OCI-LY7 (cell line): ENCODE measurements around the gene MCM9. TPM values are rescaled to one million over a fixed set of nuclear protein-coding genes. Genes with fewer than 3 reads are reported as not detected.

Source experiments
- BruUV-seq: library from RNA; stranded (reverse); fragments of 400-500 nt; replicated peaks from 2 replicates; lab custom pipeline; 2021; lab: Mats Ljungman, UMichigan
- CTCF ChIA-PET: fragments of 300-600 bp; sonication (Branson Sonifier 250); formaldehyde crosslinking; loops from one replicate; lab custom pipeline; 2022; ENCODE audit warnings: antibody characterized with exemption; ENCODE audit not compliant: unreplicated experiment; lab: Charles Lee
- POLR2A ChIA-PET: fragments of 300-600 bp; sonication (Branson Sonifier 250); formaldehyde crosslinking; loops from one replicate; lab custom pipeline; 2022; ENCODE audit warnings: antibody characterized with exemption; lab: Charles Lee
- DNase-seq: peaks from one replicate; pipeline ENCODE4 v3.0.0-alpha.2; 2015; ENCODE audit warnings: low spot score
- H2AFZ ChIP-seq: fragments of 200-600 bp; sonication (generic), shearing (Covaris generic); 2 replicates; pipeline ENCODE4 v1.6.1; 2014; ENCODE audit warnings: mild to moderate bottlenecking, antibody characterized with exemption, low read length, moderate library complexity
- H3K27ac ChIP-seq: fragments of 200-600 bp; sonication (generic); 2 replicates; pipeline ENCODE4 v1.5.1; 2014; ENCODE audit warnings: mixed run types, low read depth, mild to moderate bottlenecking, moderate library complexity, low read length, inconsistent platforms; ENCODE audit not compliant: poor library complexity, severe bottlenecking
- H3K36me3 ChIP-seq: fragments of 200-600 bp; sonication (generic); 2 replicates; pipeline ENCODE4 v1.6.1; 2014; ENCODE audit warnings: mild to moderate bottlenecking, antibody characterized with exemption, low read length, moderate library complexity, mixed read lengths; ENCODE audit not compliant: insufficient read depth
- H3K4me1 ChIP-seq: fragments of 200-600 bp; sonication (generic); 2 replicates; pipeline ENCODE4 v1.5.1; 2014; ENCODE audit warnings: mild to moderate bottlenecking, low read length; ENCODE audit not compliant: insufficient read depth, poor library complexity, severe bottlenecking
- H3K4me2 ChIP-seq: fragments of 200-600 bp; sonication (generic); 2 replicates; pipeline ENCODE4 v1.6.1; 2014; ENCODE audit warnings: mild to moderate bottlenecking, low read length
- H3K4me3 ChIP-seq: fragments of 200-600 bp; sonication (generic); 2 replicates; pipeline ENCODE4 v1.5.1; 2014; ENCODE audit warnings: mild to moderate bottlenecking, low read depth, low read length; ENCODE audit not compliant: poor library complexity, severe bottlenecking
- H3K79me2 ChIP-seq: fragments of 200-600 bp; sonication (generic); 2 replicates; pipeline ENCODE4 v1.6.1; 2016; ENCODE audit warnings: low read depth, mild to moderate bottlenecking, low read length, moderate library complexity, mixed read lengths; ENCODE audit not compliant: insufficient read depth
- H3K9me2 ChIP-seq: fragments of 200-600 bp; sonication (generic); 2 replicates; pipeline ENCODE4 v1.6.1; 2016; ENCODE audit warnings: mild to moderate bottlenecking, low read length, mixed read lengths; ENCODE audit not compliant: insufficient read depth
- H3K9me3 ChIP-seq: fragments of 200-600 bp; sonication (generic); 2 replicates; pipeline ENCODE4 v1.6.1; 2014; ENCODE audit warnings: mild to moderate bottlenecking, mixed run types, low read length, mixed read lengths
- H4K20me1 ChIP-seq: fragments of 200-600 bp; sonication (generic); 2 replicates; pipeline ENCODE4 v1.6.1; 2014; ENCODE audit warnings: mild to moderate bottlenecking, antibody characterized with exemption, low read length, moderate library complexity, mixed read lengths; ENCODE audit not compliant: insufficient read depth
- EZH2phosphoT487 ChIP-seq: fragments of 200-600 bp; sonication (generic); IDR thresholded peaks from 2 replicates; pipeline ENCODE4 v1.6.1; 2018; ENCODE audit warnings: low read depth, borderline replicate concordance, mild to moderate bottlenecking, mixed run types, antibody characterized with exemption, low read length, moderate library complexity, mixed read lengths
- intact Hi-C: fragments of 100-400 bp; cut with micrococcal nuclease; formaldehyde crosslinking; loops from one replicate; pipeline ENCODE4 v1.10.0; 2022; ENCODE audit not compliant: unreplicated experiment
- total RNA-seq, 2 experiments: library from RNA; depleted of rRNA in 1 of 2; stranded (reverse); fragments of >200 nt in 1 of 2; shearing (Covaris generic) in 1 of 2; gene quantifications; 2 replicates each; pipeline ENCODE4 v1.2.3, GENCODE V29; 2014 to 2022
- TF ChIP-seq, protein P1 (sequence below): fragments of 200-600 bp; sonication (generic); conservative IDR thresholded peaks from 2 replicates; pipeline ENCODE4 v1.5.1; 2014; ENCODE audit warnings: mild to moderate bottlenecking, antibody characterized with exemption, low read length, moderate library complexity, mixed read lengths

Gene MCM9
- total RNA-seq, 2 experiments from 2014 or later = 17.4 to 18.8 TPM

DNA sequence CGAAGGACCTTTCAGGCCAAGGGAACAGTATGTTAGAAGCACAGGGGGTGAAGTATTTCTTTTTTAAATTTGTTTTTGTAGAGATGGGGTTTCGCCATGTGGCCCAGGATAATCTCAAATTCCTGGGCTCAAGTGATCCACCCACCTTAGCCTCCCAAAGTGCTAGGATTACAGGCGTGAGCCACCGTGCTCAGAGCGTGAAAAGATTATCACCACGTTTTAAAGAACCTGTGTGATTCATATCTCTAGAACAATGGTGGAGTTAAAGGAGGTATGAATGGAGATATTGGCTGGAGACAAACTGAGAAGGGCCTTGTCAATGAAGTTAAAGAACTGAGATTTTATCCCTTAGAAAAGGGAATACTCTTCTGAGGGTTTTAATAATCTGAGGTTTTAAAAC lies 31.3 kb downstream of the MCM9 start:
- ChIA-PET CTCF (no interaction called here), POLR2A (interaction anchor here (1.0 kb wide), 1 partner anchor 10 kb away, joined by 3 read pairs; no protein-coding TSS in a partner anchor)
- Histone ChIP-seq H3K79me2 (peaks cover 56% of the 10 kb centered on the region), H3K27ac (no peak overlapping the region), H3K4me2 (no peak overlapping the region), H3K4me3 (no peak overlapping the region), H3K4me1 (peaks cover 20% of the 10 kb centered on the region), H2AFZ (no peak overlapping the region), H3K36me3 (peaks cover 100% of the 10 kb centered on the region), H4K20me1 (peaks cover 19% of the 10 kb centered on the region; the same call in 1 of the 2 replicates), H3K9me2 (no peaks in the 10 kb centered on the region), H3K9me3 (no peaks in the 10 kb centered on the region)
- TF ChIP-seq, protein P1, sequence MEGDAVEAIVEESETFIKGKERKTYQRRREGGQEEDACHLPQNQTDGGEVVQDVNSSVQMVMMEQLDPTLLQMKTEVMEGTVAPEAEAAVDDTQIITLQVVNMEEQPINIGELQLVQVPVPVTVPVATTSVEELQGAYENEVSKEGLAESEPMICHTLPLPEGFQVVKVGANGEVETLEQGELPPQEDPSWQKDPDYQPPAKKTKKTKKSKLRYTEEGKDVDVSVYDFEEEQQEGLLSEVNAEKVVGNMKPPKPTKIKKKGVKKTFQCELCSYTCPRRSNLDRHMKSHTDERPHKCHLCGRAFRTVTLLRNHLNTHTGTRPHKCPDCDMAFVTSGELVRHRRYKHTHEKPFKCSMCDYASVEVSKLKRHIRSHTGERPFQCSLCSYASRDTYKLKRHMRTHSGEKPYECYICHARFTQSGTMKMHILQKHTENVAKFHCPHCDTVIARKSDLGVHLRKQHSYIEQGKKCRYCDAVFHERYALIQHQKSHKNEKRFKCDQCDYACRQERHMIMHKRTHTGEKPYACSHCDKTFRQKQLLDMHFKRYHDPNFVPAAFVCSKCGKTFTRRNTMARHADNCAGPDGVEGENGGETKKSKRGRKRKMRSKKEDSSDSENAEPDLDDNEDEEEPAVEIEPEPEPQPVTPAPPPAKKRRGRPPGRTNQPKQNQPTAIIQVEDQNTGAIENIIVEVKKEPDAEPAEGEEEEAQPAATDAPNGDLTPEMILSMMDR = no peak
- TF ChIP-seq EZH2phosphoT487 = no peak
- intact Hi-C loops = no loop called here
- no TSS peak for BruUV-seq
- no peak for DNase-seq

DNA sequence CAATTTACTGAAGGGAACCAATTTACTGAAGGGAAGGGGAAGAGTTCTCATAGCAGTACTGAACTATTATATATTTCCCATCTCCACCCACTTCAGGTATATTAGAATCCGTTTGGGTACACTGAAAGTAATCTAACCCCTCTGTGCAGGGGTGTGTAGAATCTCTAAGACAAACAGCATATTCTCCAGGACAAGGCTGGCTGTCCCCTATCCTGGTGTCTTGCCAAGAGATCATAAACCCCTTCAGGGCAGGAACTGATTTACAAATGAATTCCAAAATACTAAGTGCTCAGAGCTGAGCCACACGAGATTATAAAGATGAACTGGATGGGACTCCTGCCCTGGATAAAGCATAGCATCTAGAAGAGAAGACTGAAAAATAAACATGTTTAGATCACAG lies 31.8 kb downstream of the MCM9 start:
- ChIA-PET CTCF (no interaction called here), POLR2A (no interaction called here)
- Histone ChIP-seq H3K4me1 (peaks cover 22% of the 10 kb centered on the region), H2AFZ (no peak overlapping the region), H3K79me2 (peaks cover 60% of the 10 kb centered on the region), H3K4me3 (no peak overlapping the region), H3K9me3 (no peaks in the 10 kb centered on the region), H3K9me2 (no peaks in the 10 kb centered on the region), H3K4me2 (no peak overlapping the region), H4K20me1 (peaks cover 19% of the 10 kb centered on the region; the same call in 1 of the 2 replicates), H3K36me3 (peaks cover 99% of the 10 kb centered on the region), H3K27ac (no peak overlapping the region)
- intact Hi-C loops = no loop called here
- BruUV-seq = no TSS peak
- DNase-seq = no peak
- no peak for TF ChIP-seq EZH2phosphoT487
- TF ChIP-seq, protein P1 = no peak

DNA sequence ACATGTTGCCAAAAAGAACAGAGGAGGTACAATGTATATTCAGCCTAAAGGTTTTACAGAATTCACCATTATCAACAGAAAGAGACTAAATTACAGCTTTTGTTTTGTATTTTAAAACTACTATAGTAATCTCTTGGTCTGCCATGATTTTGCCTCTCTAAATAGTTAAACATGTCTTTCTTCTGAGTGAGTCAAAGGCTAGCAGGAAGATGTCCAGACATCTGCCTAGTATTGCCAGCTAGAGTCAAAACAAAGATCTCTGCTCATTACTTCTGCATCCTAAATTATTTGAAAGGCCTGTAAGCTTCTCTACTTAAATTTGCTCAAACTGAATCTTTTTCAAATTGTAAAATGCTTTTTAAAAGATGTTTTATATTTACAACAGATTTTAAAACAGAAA lies 32.2 kb downstream of the MCM9 start:
- Histone ChIP-seq H3K79me2 (peaks cover 64% of the 10 kb centered on the region), H3K36me3 (peaks cover 99% of the 10 kb centered on the region)

More for the DNA sequence above, 32.2 kb downstream of the MCM9 start:
- Histone ChIP-seq H3K4me3 (no peak overlapping the region), H3K9me3 (no peaks in the 10 kb centered on the region), H3K27ac (no peak overlapping the region), H2AFZ (no peak overlapping the region), H3K4me1 (peaks cover 26% of the 10 kb centered on the region), H3K4me2 (no peak overlapping the region), H4K20me1 (peaks cover 19% of the 10 kb centered on the region; the same call in 1 of the 2 replicates), H3K9me2 (no peaks in the 10 kb centered on the region)
- CTCF ChIA-PET = no interaction called here
- POLR2A ChIA-PET = interaction anchor here (0.7 kb wide), 1 partner anchor 247 kb away, joined by 5 read pairs; no protein-coding TSS in a partner anchor
- TF ChIP-seq, protein P1 = no peak
- no peak for TF ChIP-seq EZH2phosphoT487
- intact Hi-C loops = no loop called here
- no peak for DNase-seq
- no TSS peak for BruUV-seq
